Measurements from ENCODE around the gene C1QTNF1.

Gene C1QTNF1

GRCh38 chr17:78996781-78997201 lies 27.2 kb upstream of the C1QTNF1 start:
- Histone ChIP-seq H3K9ac (no peak overlapping the region), H3K27ac (peak overlapping the region; percentile 69)
- TF ChIP-seq, protein P1, sequence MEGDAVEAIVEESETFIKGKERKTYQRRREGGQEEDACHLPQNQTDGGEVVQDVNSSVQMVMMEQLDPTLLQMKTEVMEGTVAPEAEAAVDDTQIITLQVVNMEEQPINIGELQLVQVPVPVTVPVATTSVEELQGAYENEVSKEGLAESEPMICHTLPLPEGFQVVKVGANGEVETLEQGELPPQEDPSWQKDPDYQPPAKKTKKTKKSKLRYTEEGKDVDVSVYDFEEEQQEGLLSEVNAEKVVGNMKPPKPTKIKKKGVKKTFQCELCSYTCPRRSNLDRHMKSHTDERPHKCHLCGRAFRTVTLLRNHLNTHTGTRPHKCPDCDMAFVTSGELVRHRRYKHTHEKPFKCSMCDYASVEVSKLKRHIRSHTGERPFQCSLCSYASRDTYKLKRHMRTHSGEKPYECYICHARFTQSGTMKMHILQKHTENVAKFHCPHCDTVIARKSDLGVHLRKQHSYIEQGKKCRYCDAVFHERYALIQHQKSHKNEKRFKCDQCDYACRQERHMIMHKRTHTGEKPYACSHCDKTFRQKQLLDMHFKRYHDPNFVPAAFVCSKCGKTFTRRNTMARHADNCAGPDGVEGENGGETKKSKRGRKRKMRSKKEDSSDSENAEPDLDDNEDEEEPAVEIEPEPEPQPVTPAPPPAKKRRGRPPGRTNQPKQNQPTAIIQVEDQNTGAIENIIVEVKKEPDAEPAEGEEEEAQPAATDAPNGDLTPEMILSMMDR (IDR thresholded peaks at IDR 0.05) = no peak

GRCh38 chr17:78997231-78997741 lies 26.7 kb upstream of the C1QTNF1 start:
- H3K79me2 ChIP-seq = peaks cover 14% of the 10 kb centered on the region
- H3K27ac ChIP-seq = peak overlapping the region; percentile 69
- no peaks in the 10 kb centered on the region for H3K27me3 ChIP-seq (ENCODE audit: control insufficient read depth, insufficient read depth, low read length)
- no peak overlapping the region for H2AFZ ChIP-seq
- no peaks in the 10 kb centered on the region for H3K36me3 ChIP-seq (ENCODE audit: control insufficient read depth, insufficient read depth, low read length)
- TF ChIP-seq, protein P1 (IDR thresholded peaks at IDR 0.05) = no peak
- no peak overlapping the region for H3K4me3 ChIP-seq (ENCODE audit: low read depth, low read length)
- H3K4me1 ChIP-seq = peaks cover 24% of the 10 kb centered on the region
- no peak overlapping the region for H3K4me2 ChIP-seq (ENCODE audit: low read length)
- H3K9me3 ChIP-seq (ENCODE audit: control insufficient read depth, low read length) = no peaks in the 10 kb centered on the region
- no peak overlapping the region for H3K9ac ChIP-seq

More at GRCh38 chr17:78996781-78997201, 27.2 kb upstream of the C1QTNF1 start:
- H2AFZ ChIP-seq = no peak overlapping the region
- H3K4me3 ChIP-seq (ENCODE audit: low read depth, low read length) = peak overlapping the region; percentile 31
- no peaks in the 10 kb centered on the region for H3K27me3 ChIP-seq (ENCODE audit: control insufficient read depth, insufficient read depth, low read length)
- peak overlapping the region; percentile 39 for H3K4me2 ChIP-seq (ENCODE audit: low read length)
- peaks cover 9% of the 10 kb centered on the region for H3K79me2 ChIP-seq
- H3K9me3 ChIP-seq (ENCODE audit: control insufficient read depth, low read length) = no peaks in the 10 kb centered on the region
- H3K36me3 ChIP-seq (ENCODE audit: control insufficient read depth, insufficient read depth, low read length) = no peaks in the 10 kb centered on the region
- H3K4me1 ChIP-seq = peaks cover 24% of the 10 kb centered on the region

DNA sequence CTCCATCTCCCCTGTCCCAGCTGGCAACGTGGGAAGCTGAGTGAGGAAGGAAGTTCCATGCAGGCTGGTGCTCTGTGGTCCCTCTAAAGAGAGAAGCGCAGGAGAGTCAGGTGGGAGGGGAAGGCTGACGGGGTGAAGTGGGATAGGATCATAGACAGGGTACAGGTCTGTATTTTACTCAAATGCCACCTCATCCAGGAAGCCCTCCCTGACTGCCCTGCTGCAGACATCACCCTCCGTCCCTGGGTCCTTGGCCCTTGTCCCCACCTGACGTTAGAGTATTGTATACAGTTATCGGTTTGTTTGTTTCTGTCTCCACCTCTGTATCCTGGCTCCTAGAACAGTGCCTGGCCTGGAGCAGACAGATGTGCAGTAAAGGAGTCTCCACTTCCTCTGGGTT lies 26.1 kb upstream of the C1QTNF1 start:
- Histone ChIP-seq H3K4me3 (ENCODE audit: low read depth, low read length) (no peak overlapping the region), H3K4me2 (ENCODE audit: low read length) (no peak overlapping the region), H3K79me2 (peaks cover 17% of the 10 kb centered on the region), H3K27ac (peak overlapping the region; percentile 6), H3K4me1 (peaks cover 24% of the 10 kb centered on the region), H3K9ac (no peak overlapping the region), H3K36me3 (ENCODE audit: control insufficient read depth, insufficient read depth, low read length) (no peaks in the 10 kb centered on the region), H3K27me3 (ENCODE audit: control insufficient read depth, insufficient read depth, low read length) (no peaks in the 10 kb centered on the region), H3K9me3 (ENCODE audit: control insufficient read depth, low read length) (no peaks in the 10 kb centered on the region), H2AFZ (no peak overlapping the region)
- TF ChIP-seq, protein P1 (IDR thresholded peaks at IDR 0.05) = no peak

- no peak overlapping the region for H3K27ac ChIP-seq
Measured at GRCh38 chr17:78998311-78999055, 25.5 kb upstream of the C1QTNF1 start.

More at GRCh38 chr17:78998311-78999055, 25.5 kb upstream of the C1QTNF1 start:
- Histone ChIP-seq H3K4me2 (ENCODE audit: low read length) (no peak overlapping the region), H3K9me3 (ENCODE audit: control insufficient read depth, low read length) (no peaks in the 10 kb centered on the region), H2AFZ (no peak overlapping the region), H3K4me1 (peaks cover 24% of the 10 kb centered on the region), H3K79me2 (peaks cover 16% of the 10 kb centered on the region), H3K9ac (no peak overlapping the region), H3K4me3 (ENCODE audit: low read depth, low read length) (no peak overlapping the region), H3K27me3 (ENCODE audit: control insufficient read depth, insufficient read depth, low read length) (no peaks in the 10 kb centered on the region), H3K36me3 (ENCODE audit: control insufficient read depth, insufficient read depth, low read length) (no peaks in the 10 kb centered on the region)
- TF ChIP-seq, protein P1 (IDR thresholded peaks at IDR 0.05) = no peak

Data from parathyroid adenoma (tissue), 2 donors.